Measurements from ENCODE around the gene DOC2A. TPM values are rescaled to one million over a fixed set of nuclear protein-coding genes. Genes with fewer than 3 reads are reported as not detected.

DOC2A gene
- total RNA-seq, 1 donor from 2014 or later: 0.35 TPM

- intact Hi-C loops (cut with DNase I): loop anchor here (10.0 kb wide), 1 partner anchor 143 kb away; the partner anchor contains the start of gene CDIPT
- DNase-seq (ENCODE audit: missing footprints): peak; percentile 59
- ATAC-seq: no peak
These were observed 3.4 kb downstream of the DOC2A start for GRCh38 chr16:30007378-30007895.

- no peak for ATAC-seq
- peak; percentile 69 for DNase-seq (ENCODE audit: missing footprints)
These were observed 4.0 kb downstream of the DOC2A start for GRCh38 chr16:30006659-30007377.

GRCh38 chr16:30006095-30006473 lies 4.7 kb downstream of the DOC2A start:
- DNase-seq (ENCODE audit: missing footprints) (peak; percentile 55), ATAC-seq (peak; percentile 9)
- intact Hi-C loops (cut with DNase I): loop anchor here (10.0 kb wide), 1 partner anchor 141 kb away; the partner anchor contains the start of gene CDIPT

More at GRCh38 chr16:30006659-30007377, 4.0 kb downstream of the DOC2A start:
- intact Hi-C loops (cut with DNase I): loop anchor here (10.0 kb wide), 1 partner anchor 142 kb away; the partner anchor contains the start of gene CDIPT

GRCh38 chr16:30005341-30006094 lies 5.3 kb downstream of the DOC2A start:
- intact Hi-C loops (cut with DNase I): loop anchor here (10.0 kb wide), 1 partner anchor 141 kb away; the partner anchor contains the start of gene CDIPT
- DNase-seq (ENCODE audit: missing footprints) (peak; percentile 53), ATAC-seq (peak; percentile 35)

GRCh38 chr16:30004811-30005242 lies 6.0 kb downstream of the DOC2A start:
- peak; percentile 26 for DNase-seq (ENCODE audit: missing footprints)
- intact Hi-C loops (cut with DNase I): loop anchor here (10.0 kb wide), 1 partner anchor 140 kb away; the partner anchor contains the start of gene CDIPT
- no peak for ATAC-seq

GRCh38 chr16:30004424-30004776 lies 6.4 kb downstream of the DOC2A start:
- ATAC-seq: no peak
- DNase-seq (ENCODE audit: missing footprints): peak; percentile 51
- intact Hi-C loops (cut with DNase I): loop anchor here (10.0 kb wide), 1 partner anchor 140 kb away; the partner anchor contains the start of gene CDIPT

- intact Hi-C loops (cut with DNase I): loop anchor here (10.0 kb wide), 1 partner anchor 139 kb away; the partner anchor contains the start of gene CDIPT
These were observed 7.0 kb downstream of the DOC2A start for GRCh38 chr16:30003670-30004423.

GRCh38 chr16:30002614-30003346 lies 8.0 kb downstream of the DOC2A start:
- intact Hi-C loops (cut with DNase I): loop anchor here (10.0 kb wide), 1 partner anchor 138 kb away; the partner anchor contains the start of gene CDIPT
- ATAC-seq (no peak), DNase-seq (ENCODE audit: missing footprints) (peak; percentile 67)

More at GRCh38 chr16:30003670-30004423, 7.0 kb downstream of the DOC2A start:
- ATAC-seq (no peak), DNase-seq (ENCODE audit: missing footprints) (peak; percentile 27)

- intact Hi-C loops (cut with DNase I): loop anchor here (10.0 kb wide), 1 partner anchor 136 kb away; the partner anchor contains the start of gene CDIPT
- no peak for ATAC-seq
- DNase-seq (ENCODE audit: missing footprints): peak; percentile 58
These were observed 9.8 kb downstream of the DOC2A start for GRCh38 chr16:30000735-30001631.

- intact Hi-C loops (cut with DNase I): loop anchor here (5.0 to 10.0 kb wide), 2 partner anchors 135 to 1057 kb away; partner anchors contain the start of gene CDIPT
- ATAC-seq (no peak), DNase-seq (ENCODE audit: missing footprints) (no peak)
These were observed 11.2 kb downstream of the DOC2A start for GRCh38 chr16:29999605-30000004.

- intact Hi-C loops (cut with DNase I): loop anchor here (1.0 to 5.0 kb wide), 2 partner anchors 35 to 1055 kb away; partner anchors contain the start of gene TMEM219
- DNase-seq (ENCODE audit: missing footprints) (no peak), ATAC-seq (no peak)
These were observed 14.0 kb downstream of the DOC2A start for GRCh38 chr16:29996766-29997250.

GRCh38 chr16:29995911-29996765 lies 14.7 kb downstream of the DOC2A start, which contains the start of gene INO80E:
Gene INO80E (plus strand): TSS chr16:29996241. CDS start chr16:29996311, 70 bp downstream.
- DNase-seq (ENCODE audit: missing footprints) (peak; percentile 99), ATAC-seq (peak; percentile 99)
- intact Hi-C loops (cut with DNase I): loop anchor here (1.0 to 5.0 kb wide), 3 partner anchors 19 to 1054 kb away; partner anchors contain the start of gene TMEM219

- intact Hi-C loops (cut with DNase I): loop anchor here (2.0 to 5.0 kb wide), 2 partner anchors 19 to 1053 kb away; no protein-coding TSS in a partner anchor
These were observed 15.4 kb downstream of the DOC2A start, which contains the start of gene HIRIP3 for GRCh38 chr16:29995324-29995910. Gene HIRIP3 (minus strand): TSS chr16:29995617. CDS start chr16:29995605, 12 bp downstream.

GRCh38 chr16:29994600-29995323 lies 16.1 kb downstream of the DOC2A start:
- intact Hi-C loops (cut with DNase I): loop anchor here (2.0 to 5.0 kb wide), 2 partner anchors 18 to 1052 kb away; no protein-coding TSS in a partner anchor
- peak; percentile 22 for DNase-seq (ENCODE audit: missing footprints)
- peak; percentile 30 for ATAC-seq

More at GRCh38 chr16:29995324-29995910, 15.4 kb downstream of the DOC2A start, which contains the start of gene HIRIP3:
- ATAC-seq (peak; percentile 80), DNase-seq (ENCODE audit: missing footprints) (peak; percentile 94)
